Effector CD8-positive, alpha-beta T cell (primary cell): ENCODE data around the gene FOCAD.
"Not testable (repeated sequence)": the region's sequence is repeated elsewhere in the genome, so short reads cannot be mapped to it uniquely, and the experiment has no call there.

ENCODE experiments used
- DNase-seq: peaks from one replicate; lab custom pipeline; 2025; lab: John Stamatoyannopoulos, UW
- total RNA-seq, 4 experiments: gene quantifications; one replicate each; lab custom pipeline; 2026; lab: John Stamatoyannopoulos, UW

Gene FOCAD
- total RNA-seq: 36.6 to 82.6 (median 50.2) reads per million in 4 experiments

GRCh38 chr9:20684035-20684874 lies at the start of gene FOCAD:
Gene FOCAD, plus strand, starts transcription at chr9:20684259. Its CDS starts 31,095 bp downstream, at chr9:20715354.
- DNase-seq: peak; percentile 92

- DNase-seq: no peak
Observed at GRCh38 chr9:20634895-20635294, 49.2 kb upstream of the FOCAD start.

GRCh38 chr9:20636888-20637440 lies 47.1 kb upstream of the FOCAD start:
- DNase-seq: no peak

GRCh38 chr9:20640331-20641187 lies 43.5 kb upstream of the FOCAD start:
- peak; percentile 67 for DNase-seq

- no peak for DNase-seq
Observed at GRCh38 chr9:20642045-20642444, 42.0 kb upstream of the FOCAD start.

- DNase-seq: no peak
Observed at GRCh38 chr9:20643660-20644059, 40.4 kb upstream of the FOCAD start.

GRCh38 chr9:20646656-20647055 lies 37.4 kb upstream of the FOCAD start:
- no peak for DNase-seq

GRCh38 chr9:20649381-20649780 lies 34.7 kb upstream of the FOCAD start:
- DNase-seq: no peak

- no peak for DNase-seq
Observed at GRCh38 chr9:20650313-20650712, 33.7 kb upstream of the FOCAD start.

GRCh38 chr9:20650750-20651299 lies 33.2 kb upstream of the FOCAD start:
- DNase-seq: no peak

GRCh38 chr9:20651939-20652338 lies 32.1 kb upstream of the FOCAD start:
- no peak for DNase-seq

- DNase-seq: peak; percentile 31
Observed at GRCh38 chr9:20658246-20658667, 25.8 kb upstream of the FOCAD start.

- no peak for DNase-seq
Observed at GRCh38 chr9:20658677-20659473, 25.2 kb upstream of the FOCAD start.

- no peak for DNase-seq
Observed at GRCh38 chr9:20659474-20659967, 24.5 kb upstream of the FOCAD start.

- DNase-seq: no peak
Observed at GRCh38 chr9:20662156-20662555, 21.9 kb upstream of the FOCAD start.

GRCh38 chr9:20663133-20663532 lies 20.9 kb upstream of the FOCAD start:
- DNase-seq: no peak

- DNase-seq: no peak
Observed at GRCh38 chr9:20664501-20664900, 19.6 kb upstream of the FOCAD start.

- DNase-seq: no peak
Observed at GRCh38 chr9:20670395-20670794, 13.7 kb upstream of the FOCAD start.

- no peak for DNase-seq
Observed at GRCh38 chr9:20671635-20672034, 12.4 kb upstream of the FOCAD start.

GRCh38 chr9:20673537-20673936 lies 10.5 kb upstream of the FOCAD start:
- not testable (repeated sequence) for DNase-seq

GRCh38 chr9:20681467-20681866 lies 2.6 kb upstream of the FOCAD start:
- DNase-seq: no peak
